ENCODE data around the gene OTULIN.

- TF ChIP-seq, protein P1, sequence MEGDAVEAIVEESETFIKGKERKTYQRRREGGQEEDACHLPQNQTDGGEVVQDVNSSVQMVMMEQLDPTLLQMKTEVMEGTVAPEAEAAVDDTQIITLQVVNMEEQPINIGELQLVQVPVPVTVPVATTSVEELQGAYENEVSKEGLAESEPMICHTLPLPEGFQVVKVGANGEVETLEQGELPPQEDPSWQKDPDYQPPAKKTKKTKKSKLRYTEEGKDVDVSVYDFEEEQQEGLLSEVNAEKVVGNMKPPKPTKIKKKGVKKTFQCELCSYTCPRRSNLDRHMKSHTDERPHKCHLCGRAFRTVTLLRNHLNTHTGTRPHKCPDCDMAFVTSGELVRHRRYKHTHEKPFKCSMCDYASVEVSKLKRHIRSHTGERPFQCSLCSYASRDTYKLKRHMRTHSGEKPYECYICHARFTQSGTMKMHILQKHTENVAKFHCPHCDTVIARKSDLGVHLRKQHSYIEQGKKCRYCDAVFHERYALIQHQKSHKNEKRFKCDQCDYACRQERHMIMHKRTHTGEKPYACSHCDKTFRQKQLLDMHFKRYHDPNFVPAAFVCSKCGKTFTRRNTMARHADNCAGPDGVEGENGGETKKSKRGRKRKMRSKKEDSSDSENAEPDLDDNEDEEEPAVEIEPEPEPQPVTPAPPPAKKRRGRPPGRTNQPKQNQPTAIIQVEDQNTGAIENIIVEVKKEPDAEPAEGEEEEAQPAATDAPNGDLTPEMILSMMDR (IDR thresholded peaks at IDR 0.05), result no peak
- no peak for TF ChIP-seq POLR2A (IDR thresholded peaks at IDR 0.05)
These were observed 65.9 kb downstream of the OTULIN start for GRCh38 chr5:14730466-14730865.
